ENCODE results near the gene RADIL.
A peak's percentile ranks its signal among the peaks of the same experiment; 100 is the strongest.
"Not testable (repeated sequence)": the region's sequence is repeated elsewhere in the genome, so short reads cannot be mapped to it uniquely, and the experiment has no call there.

Gene RADIL

GRCh38 chr7:4794171-4794570 lies 89.3 kb downstream of the RADIL start:
- not testable (repeated sequence) for DNase-seq (ENCODE audit: low read depth in 2 of 3, low spot score in 1 of 3)

- DNase-seq (ENCODE audit: low read depth in 2 of 3, low spot score in 1 of 3) = not testable (repeated sequence)
Measured at GRCh38 chr7:4793385-4793993, 90.0 kb downstream of the RADIL start.

GRCh38 chr7:4792537-4793126 lies 90.9 kb downstream of the RADIL start:
- no peak for DNase-seq (ENCODE audit: low read depth in 2 of 3, low spot score in 1 of 3)

GRCh38 chr7:4791738-4792536 lies 91.6 kb downstream of the RADIL start:
- DNase-seq (ENCODE audit: low read depth in 2 of 3, low spot score in 1 of 3) = peak; percentile 65 to 71 (median 69)

GRCh38 chr7:4791101-4791737 lies 92.3 kb downstream of the RADIL start:
- no peak for DNase-seq (ENCODE audit: low read depth in 2 of 3, low spot score in 1 of 3)

- DNase-seq (ENCODE audit: low read depth in 2 of 3, low spot score in 1 of 3) = no peak
Measured at GRCh38 chr7:4790516-4790991, 93.0 kb downstream of the RADIL start.

GRCh38 chr7:4790078-4790465 lies 93.4 kb downstream of the RADIL start:
- no peak for DNase-seq (ENCODE audit: low read depth in 2 of 3, low spot score in 1 of 3)

GRCh38 chr7:4789194-4790077 lies 94.1 kb downstream of the RADIL start:
- DNase-seq (ENCODE audit: low read depth in 2 of 3, low spot score in 1 of 3) = no peak

GRCh38 chr7:4788627-4789189 lies 94.8 kb downstream of the RADIL start:
- no peak for DNase-seq (ENCODE audit: low read depth in 2 of 3, low spot score in 1 of 3)

- DNase-seq (ENCODE audit: low read depth in 2 of 3, low spot score in 1 of 3) = no peak
Measured at GRCh38 chr7:4787947-4788626, 95.4 kb downstream of the RADIL start.

GRCh38 chr7:4787541-4787940 lies 96.0 kb downstream of the RADIL start:
- DNase-seq (ENCODE audit: low read depth in 2 of 3, low spot score in 1 of 3) = no peak

- no peak for DNase-seq (ENCODE audit: low read depth in 2 of 3, low spot score in 1 of 3)
Measured at GRCh38 chr7:4786015-4786414, 97.5 kb downstream of the RADIL start.

GRCh38 chr7:4785371-4785770 lies 98.1 kb downstream of the RADIL start:
- no peak for DNase-seq (ENCODE audit: low read depth in 2 of 3, low spot score in 1 of 3)

- DNase-seq (ENCODE audit: low read depth in 2 of 3, low spot score in 1 of 3) = no peak
Measured at GRCh38 chr7:4784799-4785198, 98.7 kb downstream of the RADIL start.

- no peak for DNase-seq (ENCODE audit: low read depth in 2 of 3, low spot score in 1 of 3)
Measured at GRCh38 chr7:4783762-4784351, 99.7 kb downstream of the RADIL start.

GRCh38 chr7:4783292-4783652 lies 100.2 kb downstream of the RADIL start:
- DNase-seq (ENCODE audit: low read depth in 2 of 3, low spot score in 1 of 3) = no peak

- no peak for DNase-seq (ENCODE audit: low read depth in 2 of 3, low spot score in 1 of 3)
Measured at GRCh38 chr7:4782333-4783291, 100.9 kb downstream of the RADIL start.

- no peak for DNase-seq (ENCODE audit: low read depth in 2 of 3, low spot score in 1 of 3)
Measured at GRCh38 chr7:4781366-4782069, 102.0 kb downstream of the RADIL start.
